Panc1 (cell line): ENCODE measurements around the gene ZSCAN18.

Experiments
- CTCF ChIP-seq: fragments of 450-650 bp; IDR thresholded peaks from 2 replicates; pipeline ENCODE4 v1.5.1; 2017; ENCODE audit warnings: mild to moderate bottlenecking
- POLR2AphosphoS5 ChIP-seq: IDR thresholded peaks from 2 replicates; pipeline ENCODE4 v1.6.1; 2012; ENCODE audit warnings: mild to moderate bottlenecking, low read depth, low read length, moderate library complexity
- SIN3A ChIP-seq: IDR thresholded peaks from 2 replicates; pipeline ENCODE4 v1.6.1; 2012; ENCODE audit warnings: low read depth, mild to moderate bottlenecking, low read length, moderate library complexity, borderline replicate concordance; ENCODE audit not compliant: insufficient read depth
- TCF7L2 ChIP-seq: IDR thresholded peaks from 2 replicates; pipeline ENCODE4 v1.6.1; 2011; ENCODE audit warnings: mild to moderate bottlenecking, low read depth, low read length, inconsistent platforms
- TF ChIP-seq, protein P1 (sequence below), 2 experiments: IDR thresholded peaks; 2 replicates each; pipeline ENCODE4 v1.6.1; 2011 to 2012; ENCODE audit warnings: low read depth in 2 of 2, control low read depth in 1 of 2, low read length in 1 of 2, mild to moderate bottlenecking in 1 of 2, moderate library complexity in 1 of 2; ENCODE audit not compliant: insufficient read depth in 1 of 2

GRCh38 chr19:58042495-58043340 is 55.3 kb downstream of the ZSCAN18 start:
- TF ChIP-seq CTCF (no peak), TCF7L2 (no peak), POLR2AphosphoS5 (no peak), SIN3A (no peak)
- TF ChIP-seq, protein P1, sequence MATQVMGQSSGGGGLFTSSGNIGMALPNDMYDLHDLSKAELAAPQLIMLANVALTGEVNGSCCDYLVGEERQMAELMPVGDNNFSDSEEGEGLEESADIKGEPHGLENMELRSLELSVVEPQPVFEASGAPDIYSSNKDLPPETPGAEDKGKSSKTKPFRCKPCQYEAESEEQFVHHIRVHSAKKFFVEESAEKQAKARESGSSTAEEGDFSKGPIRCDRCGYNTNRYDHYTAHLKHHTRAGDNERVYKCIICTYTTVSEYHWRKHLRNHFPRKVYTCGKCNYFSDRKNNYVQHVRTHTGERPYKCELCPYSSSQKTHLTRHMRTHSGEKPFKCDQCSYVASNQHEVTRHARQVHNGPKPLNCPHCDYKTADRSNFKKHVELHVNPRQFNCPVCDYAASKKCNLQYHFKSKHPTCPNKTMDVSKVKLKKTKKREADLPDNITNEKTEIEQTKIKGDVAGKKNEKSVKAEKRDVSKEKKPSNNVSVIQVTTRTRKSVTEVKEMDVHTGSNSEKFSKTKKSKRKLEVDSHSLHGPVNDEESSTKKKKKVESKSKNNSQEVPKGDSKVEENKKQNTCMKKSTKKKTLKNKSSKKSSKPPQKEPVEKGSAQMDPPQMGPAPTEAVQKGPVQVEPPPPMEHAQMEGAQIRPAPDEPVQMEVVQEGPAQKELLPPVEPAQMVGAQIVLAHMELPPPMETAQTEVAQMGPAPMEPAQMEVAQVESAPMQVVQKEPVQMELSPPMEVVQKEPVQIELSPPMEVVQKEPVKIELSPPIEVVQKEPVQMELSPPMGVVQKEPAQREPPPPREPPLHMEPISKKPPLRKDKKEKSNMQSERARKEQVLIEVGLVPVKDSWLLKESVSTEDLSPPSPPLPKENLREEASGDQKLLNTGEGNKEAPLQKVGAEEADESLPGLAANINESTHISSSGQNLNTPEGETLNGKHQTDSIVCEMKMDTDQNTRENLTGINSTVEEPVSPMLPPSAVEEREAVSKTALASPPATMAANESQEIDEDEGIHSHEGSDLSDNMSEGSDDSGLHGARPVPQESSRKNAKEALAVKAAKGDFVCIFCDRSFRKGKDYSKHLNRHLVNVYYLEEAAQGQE (IDR thresholded peaks at IDR 0.05; ENCODE audit: insufficient read depth in 1 of 2, low read depth in 2 of 2, low read length in 1 of 2) = no peak
